GM21619 (cell line): ENCODE results near the gene FAM156B.
A peak's percentile ranks its signal among the peaks of the same experiment; 100 is the strongest.
"Not testable (repeated sequence)": the region's sequence is repeated elsewhere in the genome, so short reads cannot be mapped to it uniquely, and the experiment has no call there.

Experiments used
- ATAC-seq: cut with Tn5 transposase; IDR thresholded peaks from one replicate; pipeline ENCODE4 v1.9.1; 2021; ENCODE audit not compliant: unreplicated experiment

Gene FAM156B, protein sequence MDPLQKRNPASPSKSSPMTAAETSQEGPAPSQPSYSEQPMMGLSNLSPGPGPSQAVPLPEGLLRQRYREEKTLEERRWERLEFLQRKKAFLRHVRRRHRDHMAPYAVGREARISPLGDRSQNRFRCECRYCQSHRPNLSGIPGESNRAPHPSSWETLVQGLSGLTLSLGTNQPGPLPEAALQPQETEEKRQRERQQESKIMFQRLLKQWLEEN

GRCh38 chrX:52896855-52897709, at the start of gene FAM156B:
Gene FAM156B (plus strand): TSS chrX:52897330. CDS start chrX:52907226, 9,896 bp downstream.
- ATAC-seq = peak; percentile 83

DNA sequence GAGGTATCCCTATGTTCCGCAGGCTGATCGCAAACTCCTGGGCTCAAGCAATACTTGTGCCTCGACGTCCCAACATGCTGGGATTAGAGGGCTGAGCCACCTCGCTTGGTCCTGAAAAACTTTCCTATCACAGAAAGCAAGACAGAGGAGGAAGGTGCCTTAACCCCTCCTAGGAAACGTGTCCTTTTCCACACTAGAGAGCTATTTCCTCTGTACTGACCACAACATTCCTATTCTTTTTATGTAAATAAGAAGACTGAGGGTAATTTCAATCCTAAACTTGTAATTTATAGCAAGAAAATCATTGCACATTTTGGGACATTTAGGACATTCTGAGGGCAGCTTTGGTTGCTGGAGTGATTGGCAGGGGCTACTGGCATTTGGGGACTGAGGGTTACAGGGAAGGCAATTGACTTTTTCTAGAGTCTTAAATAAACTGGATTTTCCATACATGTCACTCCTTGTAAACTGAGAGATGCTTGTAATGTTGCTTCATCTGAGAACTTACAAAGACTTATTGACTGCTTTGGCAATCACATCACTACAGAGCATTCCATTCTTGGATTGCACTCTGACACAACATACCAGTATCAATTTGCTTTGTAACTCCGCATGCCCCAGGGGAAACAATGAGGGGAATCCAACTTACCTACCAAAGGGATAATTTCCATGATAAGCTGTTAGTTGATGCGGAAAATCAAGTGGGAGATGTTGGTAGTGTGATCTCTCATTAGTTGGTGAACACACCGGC, 44.8 kb upstream of the FAM156B start:
- no peak for ATAC-seq

DNA sequence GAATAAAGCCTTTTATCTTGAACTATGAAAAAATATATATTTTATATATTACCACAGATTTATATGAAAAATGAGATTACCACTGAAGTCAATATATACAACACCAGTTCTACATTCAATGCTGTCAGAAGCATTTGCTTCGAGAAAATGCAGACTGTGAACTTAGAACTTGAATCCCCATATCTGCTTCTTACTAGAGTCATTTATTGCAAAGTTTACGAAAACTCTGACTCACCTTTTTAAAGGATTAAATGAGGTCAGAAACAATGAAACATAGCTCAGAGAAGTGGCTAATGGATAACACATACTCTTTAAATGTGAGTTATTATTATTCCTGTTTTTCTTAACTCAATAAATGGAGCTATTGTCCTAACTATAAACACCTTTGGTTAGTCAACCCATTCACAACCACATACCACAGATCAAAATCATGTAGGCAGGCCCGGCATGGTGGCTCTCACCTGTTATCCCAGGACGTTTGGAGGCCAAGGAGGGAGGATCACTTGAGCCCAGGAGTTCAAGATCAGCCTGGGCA, 40.1 kb upstream of the FAM156B start:
- not testable (repeated sequence) for ATAC-seq

- no peak for ATAC-seq
Observed at GRCh38 chrX:52865343-52865998, 31.7 kb upstream of the FAM156B start.

- no peak for ATAC-seq
Observed at GRCh38 chrX:52867610-52868348, 29.4 kb upstream of the FAM156B start, which contains the start of gene XAGE3. Gene XAGE3 (minus strand): TSS chrX:52868083. CDS start chrX:52867133, 950 bp downstream.

- no peak for ATAC-seq
Observed at GRCh38 chrX:52870046-52870445, 27.1 kb upstream of the FAM156B start.

GRCh38 chrX:52873825-52874224, 23.3 kb upstream of the FAM156B start:
- ATAC-seq = not testable (repeated sequence)

GRCh38 chrX:52874661-52875060, 22.5 kb upstream of the FAM156B start:
- no peak for ATAC-seq

- ATAC-seq = not testable (repeated sequence)
Observed at GRCh38 chrX:52875436-52875835, 21.7 kb upstream of the FAM156B start.

DNA sequence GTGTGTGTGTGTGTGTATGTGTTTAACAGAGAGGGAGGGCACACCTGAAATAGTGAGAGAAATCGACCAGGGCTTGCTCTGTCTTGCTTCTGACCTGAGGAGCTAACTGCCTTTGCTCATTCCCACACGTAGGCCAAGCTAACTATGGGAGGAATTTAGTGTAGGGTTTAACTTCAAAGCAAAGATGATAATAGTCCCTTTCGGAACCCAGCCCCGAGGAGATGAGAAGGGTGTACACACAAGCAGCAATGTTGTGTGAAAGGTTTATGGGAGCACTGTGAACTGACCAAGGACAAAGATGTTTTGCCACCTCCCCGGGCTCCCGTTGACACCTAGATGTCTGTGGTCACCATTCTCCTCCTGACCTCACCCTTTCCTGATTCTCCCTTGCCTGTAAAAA, 20.7 kb upstream of the FAM156B start:
- ATAC-seq = not testable (repeated sequence)

DNA sequence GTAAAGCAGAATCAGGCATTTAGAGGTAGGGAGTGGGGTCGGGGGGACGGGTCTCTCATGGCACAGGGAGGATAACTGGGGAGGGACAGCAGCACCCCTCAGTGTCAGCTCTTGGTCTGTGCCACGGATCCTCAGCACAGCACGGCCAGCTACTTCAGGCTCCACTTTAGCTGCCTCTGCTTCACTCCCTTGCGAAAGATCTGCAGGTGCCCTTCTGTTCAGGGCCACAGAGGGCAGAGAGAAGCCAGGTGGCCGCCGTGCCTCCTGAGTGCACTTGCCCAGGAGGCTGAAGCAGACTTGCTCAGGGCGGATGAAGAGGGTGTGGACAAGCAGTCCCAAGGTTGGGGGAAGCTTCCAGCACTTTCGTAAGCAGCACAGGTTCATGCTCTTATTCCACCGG, 9.7 kb upstream of the FAM156B start:
- not testable (repeated sequence) for ATAC-seq

GRCh38 chrX:52888090-52888489, 9.0 kb upstream of the FAM156B start:
- ATAC-seq = not testable (repeated sequence)

- ATAC-seq = peak; percentile 33
Observed at GRCh38 chrX:52896438-52896837, 692 bp upstream of the FAM156B start.

- not testable (repeated sequence) for ATAC-seq
Observed at GRCh38 chrX:52905531-52905930, 8.4 kb downstream of the FAM156B start.

- not testable (repeated sequence) for ATAC-seq
Observed at GRCh38 chrX:52906072-52906471, 8.9 kb downstream of the FAM156B start.

GRCh38 chrX:52907137-52907536, 10.0 kb downstream of the FAM156B start:
- ATAC-seq = not testable (repeated sequence)

GRCh38 chrX:52907900-52908299, 10.8 kb downstream of the FAM156B start:
- ATAC-seq = not testable (repeated sequence)

DNA sequence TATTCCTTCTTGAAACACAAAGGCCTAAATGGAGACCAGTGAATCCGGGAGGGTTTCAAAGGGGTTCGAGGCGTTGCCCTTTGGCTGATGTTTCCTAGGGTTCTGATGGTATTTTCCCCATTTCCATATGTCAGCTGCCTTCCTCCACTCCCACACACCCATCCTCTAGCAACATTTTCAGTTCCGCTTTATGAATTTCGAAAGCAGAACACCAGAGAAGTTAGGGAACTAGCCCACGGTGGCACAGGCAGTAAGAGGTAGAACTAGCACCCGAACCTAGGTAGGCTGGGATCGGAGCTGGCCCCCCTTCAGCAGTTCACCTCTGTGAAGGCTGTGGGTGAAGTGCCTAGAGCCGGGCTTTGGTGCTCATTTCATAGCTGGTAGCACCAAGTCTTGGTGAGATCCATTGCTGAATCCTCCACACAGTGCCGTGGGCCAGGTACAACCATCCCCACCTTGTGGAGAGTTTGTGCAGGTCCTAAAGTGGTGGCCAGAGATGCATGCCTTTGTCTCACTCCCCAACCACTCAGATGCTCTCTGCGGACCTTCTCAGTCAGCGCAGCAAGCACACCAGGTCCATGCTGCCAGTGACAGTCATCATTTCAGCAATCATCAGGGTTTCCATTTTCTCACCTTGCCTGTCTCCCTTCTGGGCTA, 12.3 kb downstream of the FAM156B start:
- ATAC-seq = not testable (repeated sequence)

DNA sequence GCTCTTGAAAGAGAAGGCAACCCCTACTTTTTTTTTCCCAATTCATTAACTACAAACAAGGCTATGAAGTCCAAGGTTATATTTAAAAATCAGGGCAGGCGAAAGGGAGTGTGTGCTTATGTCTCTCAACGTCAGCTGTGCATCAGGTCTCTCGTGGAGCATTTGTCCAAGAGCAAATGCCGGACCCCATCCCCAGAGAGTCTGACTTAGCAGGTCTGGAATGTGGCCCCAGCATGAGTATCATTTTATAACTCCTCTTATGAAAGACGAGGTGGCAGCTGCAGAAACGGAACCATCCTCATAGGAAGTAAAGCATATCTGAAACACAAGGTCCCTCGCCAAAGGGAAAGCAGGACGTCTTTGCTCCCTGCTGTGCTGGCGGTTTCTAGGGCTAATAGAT, 16.6 kb downstream of the FAM156B start:
- not testable (repeated sequence) for ATAC-seq
